ENCODE data around the gene E4F1.

Gene E4F1

GRCh38 chr16:2184962-2185361 lies 38.4 kb upstream of the E4F1 start:
- DNase-seq (ENCODE audit: low read depth): no peak
- H3K4me3 ChIP-seq (ENCODE audit: low read depth, low read length): no peak overlapping the region
- TF ChIP-seq CTCF (IDR thresholded peaks at IDR 0.05; ENCODE audit: low read depth, low read length) (no peak), MYC (IDR thresholded peaks at IDR 0.05; ENCODE audit: low read depth, low read length) (no peak), POLR2A (IDR thresholded peaks at IDR 0.05; ENCODE audit: extremely low read depth, insufficient read length) (no peak), MAX (IDR thresholded peaks at IDR 0.05; ENCODE audit: low read depth, low read length) (no peak)

- no peak for DNase-seq (ENCODE audit: low read depth)
- TF ChIP-seq POLR2A (IDR thresholded peaks at IDR 0.05; ENCODE audit: extremely low read depth, insufficient read length) (no peak), MAX (IDR thresholded peaks at IDR 0.05; ENCODE audit: low read depth, low read length) (no peak), MYC (IDR thresholded peaks at IDR 0.05; ENCODE audit: low read depth, low read length) (no peak), CTCF (IDR thresholded peaks at IDR 0.05; ENCODE audit: low read depth, low read length) (no peak)
- no peak overlapping the region for H3K4me3 ChIP-seq (ENCODE audit: low read depth, low read length)
Measured at GRCh38 chr16:2186064-2186463, 37.3 kb upstream of the E4F1 start.

- no peak for DNase-seq (ENCODE audit: low read depth)
- no peak for TF ChIP-seq POLR2A (IDR thresholded peaks at IDR 0.05; ENCODE audit: extremely low read depth, insufficient read length)
- no peak for TF ChIP-seq MAX (IDR thresholded peaks at IDR 0.05; ENCODE audit: low read depth, low read length)
- TF ChIP-seq MYC (IDR thresholded peaks at IDR 0.05; ENCODE audit: low read depth, low read length): no peak
- TF ChIP-seq CTCF (IDR thresholded peaks at IDR 0.05; ENCODE audit: low read depth, low read length): no peak
- H3K4me3 ChIP-seq (ENCODE audit: low read depth, low read length): no peak overlapping the region
Measured at GRCh38 chr16:2186505-2186904, 36.9 kb upstream of the E4F1 start.

- no peak overlapping the region for H3K4me3 ChIP-seq (ENCODE audit: low read depth, low read length)
- no peak for DNase-seq (ENCODE audit: low read depth)
- TF ChIP-seq MYC (IDR thresholded peaks at IDR 0.05; ENCODE audit: low read depth, low read length) (no peak), CTCF (IDR thresholded peaks at IDR 0.05; ENCODE audit: low read depth, low read length) (no peak), MAX (IDR thresholded peaks at IDR 0.05; ENCODE audit: low read depth, low read length) (no peak), POLR2A (IDR thresholded peaks at IDR 0.05; ENCODE audit: extremely low read depth, insufficient read length) (no peak)
Measured at GRCh38 chr16:2187212-2187611, 36.2 kb upstream of the E4F1 start.

- no peak overlapping the region for H3K4me3 ChIP-seq (ENCODE audit: low read depth, low read length)
- no peak for DNase-seq (ENCODE audit: low read depth)
- TF ChIP-seq MYC (IDR thresholded peaks at IDR 0.05; ENCODE audit: low read depth, low read length) (no peak), MAX (IDR thresholded peaks at IDR 0.05; ENCODE audit: low read depth, low read length) (no peak), CTCF (IDR thresholded peaks at IDR 0.05; ENCODE audit: low read depth, low read length) (no peak), POLR2A (IDR thresholded peaks at IDR 0.05; ENCODE audit: extremely low read depth, insufficient read length) (no peak)
Measured at GRCh38 chr16:2188395-2188794, 35.0 kb upstream of the E4F1 start.

Data from NB4 (cell line).